ENCODE results near the gene CFAP157. TPM values are rescaled to one million over a fixed set of nuclear protein-coding genes. Genes with fewer than 3 reads are reported as not detected.
A peak's percentile ranks its signal among the peaks of the same experiment; 100 is the strongest.

Gene CFAP157
- total RNA-seq, 1 donor from 2014 or later, result not detected

- H3K4me1 Mint-ChIP-seq, result peaks cover 22% of the 10 kb centered on the region
- no peak for ATAC-seq (ENCODE audit: low read depth)
- POLR2A ChIA-PET, result no interaction called here
- peaks cover 2% of the 10 kb centered on the region for H3K9me3 Mint-ChIP-seq
- peaks cover 3% of the 10 kb centered on the region for H3K36me3 Mint-ChIP-seq (ENCODE audit: low read depth)
- CTCF ChIA-PET, result interaction anchor here (1.1 kb wide), 1 partner anchor 23 kb away, joined by 5 read pairs; the partner anchor contains the start of gene TOR2A
- H3K27ac Mint-ChIP-seq, result no peak overlapping the region
- no peak for TF ChIP-seq CTCF (IDR thresholded peaks at IDR 0.05)
- no peaks in the 10 kb centered on the region for H3K27me3 Mint-ChIP-seq
- no peak for DNase-seq
- intact Hi-C loops (cut with micrococcal nuclease), result no loop called here
- no peak overlapping the region for H3K4me3 Mint-ChIP-seq
These were observed 5.1 kb downstream of the CFAP157 start for GRCh38 chr9:127711831-127712274.

- ATAC-seq (ENCODE audit: low read depth) (no peak), DNase-seq (no peak)
- H3K27ac Mint-ChIP-seq, result no peak overlapping the region
- peaks cover 3% of the 10 kb centered on the region for H3K36me3 Mint-ChIP-seq (ENCODE audit: low read depth)
- intact Hi-C loops (cut with micrococcal nuclease), result no loop called here
- POLR2A ChIA-PET, result no interaction called here
- no peak for TF ChIP-seq CTCF (IDR thresholded peaks at IDR 0.05)
- peaks cover 22% of the 10 kb centered on the region for H3K4me1 Mint-ChIP-seq
- CTCF ChIA-PET, result no interaction called here
- H3K9me3 Mint-ChIP-seq, result peaks cover 2% of the 10 kb centered on the region
- H3K27me3 Mint-ChIP-seq, result no peaks in the 10 kb centered on the region
- no peak overlapping the region for H3K4me3 Mint-ChIP-seq
These were observed 5.6 kb downstream of the CFAP157 start for GRCh38 chr9:127712371-127712770.

GRCh38 chr9:127712867-127713266 is 6.1 kb downstream of the CFAP157 start:
- Mint-ChIP-seq H3K27me3 (no peaks in the 10 kb centered on the region), H3K4me1 (peaks cover 18% of the 10 kb centered on the region), H3K9me3 (peaks cover 2% of the 10 kb centered on the region), H3K36me3 (ENCODE audit: low read depth) (peaks cover 3% of the 10 kb centered on the region), H3K27ac (no peak overlapping the region), H3K4me3 (no peak overlapping the region)
- intact Hi-C loops (cut with micrococcal nuclease), result no loop called here
- ChIA-PET CTCF (no interaction called here), POLR2A (interaction anchor here (0.5 kb wide), 1 partner anchor 111 kb away, joined by 7 read pairs; no protein-coding TSS in a partner anchor)
- TF ChIP-seq CTCF (IDR thresholded peaks at IDR 0.05), result no peak
- no peak for ATAC-seq (ENCODE audit: low read depth)
- no peak for DNase-seq

GRCh38 chr9:127714020-127714750 is 7.4 kb downstream of the CFAP157 start:
- TF ChIP-seq CTCF (IDR thresholded peaks at IDR 0.05), result no peak
- DNase-seq (no peak), ATAC-seq (ENCODE audit: low read depth) (no peak)
- intact Hi-C loops (cut with micrococcal nuclease), result loop anchor here (2.0 kb wide), 1 partner anchor 263 kb away; the partner anchor contains the start of genes LRSAM1 and RPL12
- peak overlapping the region; percentile 74 for H3K4me3 Mint-ChIP-seq
- H3K9me3 Mint-ChIP-seq, result no peaks in the 10 kb centered on the region
- POLR2A ChIA-PET, result interaction anchor here (0.6 kb wide), 1 partner anchor 999 kb away, joined by 5 read pairs; no protein-coding TSS in a partner anchor
- CTCF ChIA-PET, result interaction anchor here (1.5 to 2.0 kb wide), 2 partner anchors 21 to 156 kb away, joined by 3 to 9 read pairs; partner anchors contain the start of gene TOR2A
- H3K4me1 Mint-ChIP-seq, result peaks cover 18% of the 10 kb centered on the region
- H3K27me3 Mint-ChIP-seq, result no peaks in the 10 kb centered on the region
- no peak overlapping the region for H3K27ac Mint-ChIP-seq
- peaks cover 3% of the 10 kb centered on the region for H3K36me3 Mint-ChIP-seq (ENCODE audit: low read depth)

GRCh38 chr9:127714951-127715469 is 8.2 kb downstream of the CFAP157 start:
- POLR2A ChIA-PET, result interaction anchor here (0.6 to 1.4 kb wide), 8 partner anchors 8 to 1000 kb away, joined by 3 to 13 read pairs (median 4); partner anchors contain the start of genes CFAP157, LRSAM1, RPL12 and TOR2A
- TF ChIP-seq CTCF (IDR thresholded peaks at IDR 0.05), result no peak
- intact Hi-C loops (cut with micrococcal nuclease), result loop anchor here (1.0 to 2.0 kb wide), 7 partner anchors 16 to 264 kb away; partner anchors contain the start of genes LRSAM1, RPL12, ST6GALNAC4 and STXBP1

More at GRCh38 chr9:127714951-127715469, 8.2 kb downstream of the CFAP157 start:
- H3K36me3 Mint-ChIP-seq (ENCODE audit: low read depth), result peaks cover 3% of the 10 kb centered on the region
- no peaks in the 10 kb centered on the region for H3K9me3 Mint-ChIP-seq
- H3K27ac Mint-ChIP-seq, result peak overlapping the region; percentile 92
- DNase-seq (peak; percentile 29), ATAC-seq (ENCODE audit: low read depth) (no peak)
- H3K4me1 Mint-ChIP-seq, result peaks cover 19% of the 10 kb centered on the region
- no peaks in the 10 kb centered on the region for H3K27me3 Mint-ChIP-seq
- CTCF ChIA-PET, result interaction anchor here (1.1 to 2.0 kb wide), 3 partner anchors 20 to 155 kb away, joined by 3 to 9 read pairs (median 5); partner anchors contain the start of gene TOR2A
- peak overlapping the region; percentile 100 for H3K4me3 Mint-ChIP-seq

All from activated B cell treated with CpG ODN at 0.5 μM for 24 hours (primary cell).